HUES64 (cell line): Measurements from ENCODE around the gene TGFBR1.

Source experiments
- H3K27ac ChIP-seq: 2 replicates; pipeline ENCODE4 v1.7.0; 2013; ENCODE audit warnings: low read depth, low read length, inconsistent platforms
- H3K27me3 ChIP-seq: 2 replicates; pipeline ENCODE4 v1.6.1; 2013; ENCODE audit warnings: mild to moderate bottlenecking, low read length; ENCODE audit not compliant: insufficient read depth
- H3K36me3 ChIP-seq: 2 replicates; pipeline ENCODE4 v1.6.1; 2013; ENCODE audit warnings: mild to moderate bottlenecking, low read length; ENCODE audit not compliant: insufficient read depth
- H3K4me1 ChIP-seq: 2 replicates; pipeline ENCODE4 v1.6.1; 2013; ENCODE audit warnings: mild to moderate bottlenecking, low read length, moderate library complexity; ENCODE audit not compliant: insufficient read depth
- H3K4me3 ChIP-seq: 2 replicates; pipeline ENCODE4 v1.5.1; 2013; ENCODE audit warnings: mild to moderate bottlenecking, low read length, moderate library complexity
- H3K9ac ChIP-seq: 2 replicates; pipeline ENCODE4 v1.6.1; 2013; ENCODE audit warnings: mild to moderate bottlenecking, low read depth, low read length
- H3K9me3 ChIP-seq: 2 replicates; pipeline ENCODE4 v1.6.1; 2013; ENCODE audit warnings: low read depth, low read length; ENCODE audit not compliant: insufficient read depth
- WGBS: fragments of 150-250, 120-280 bp; methylation state at CpG from one replicate; pipeline ENCODE4 v1.1.7; 2013; ENCODE audit warnings: missing lambda C conversion rate; 5-methylcytosine and 5-hydroxymethylcytosine counted together

TGFBR1 gene

DNA sequence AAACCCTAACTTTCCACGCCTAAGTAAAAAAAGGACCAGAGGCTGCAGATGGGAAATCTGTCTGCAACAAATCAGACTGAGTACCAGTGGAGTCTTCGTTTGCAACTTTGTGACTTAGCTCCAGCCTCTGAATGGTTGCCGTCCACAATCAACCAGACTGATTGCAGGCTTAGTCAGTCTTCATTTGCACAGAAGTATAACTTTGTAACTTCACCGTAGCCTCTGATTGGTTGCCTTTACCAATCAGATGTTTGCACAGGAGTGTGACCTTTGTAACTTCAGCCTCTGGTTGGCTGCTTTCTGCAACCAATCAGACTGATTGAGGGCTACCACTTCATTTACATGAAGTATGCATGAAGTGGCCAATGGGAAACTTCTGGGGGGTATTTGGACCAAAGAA is 53.7 kb downstream of the TGFBR1 start:
- Histone ChIP-seq H3K36me3 (no peaks in the 10 kb centered on the region), H3K27ac (no peak overlapping the region), H3K9me3 (no peaks in the 10 kb centered on the region), H3K4me1 (no peaks in the 10 kb centered on the region), H3K9ac (no peak overlapping the region), H3K4me3 (no peak overlapping the region), H3K27me3 (no peaks in the 10 kb centered on the region)
- WGBS = 92% methylated on average over 4 of the region's 4 CpGs

DNA sequence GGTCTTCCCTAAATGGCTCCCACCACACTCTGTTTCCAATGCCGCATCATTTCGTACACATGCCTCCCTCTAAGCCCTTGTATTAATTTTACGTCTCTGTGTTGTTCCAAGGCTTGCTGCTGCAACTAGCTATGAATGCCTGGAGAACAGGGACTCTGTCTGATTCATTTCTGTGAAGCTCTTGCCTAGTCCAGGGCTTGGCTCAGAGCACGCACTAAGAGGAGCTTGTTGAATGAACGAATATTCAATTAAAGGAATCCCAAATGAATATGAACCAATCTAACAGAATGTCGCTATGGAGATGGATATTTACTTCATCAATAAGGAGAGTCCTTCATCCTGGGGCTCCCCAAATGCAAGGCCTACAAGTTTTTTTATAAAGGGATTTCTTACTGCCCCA is 55.3 kb downstream of the TGFBR1 start:
- H3K27me3 ChIP-seq = no peaks in the 10 kb centered on the region
- 95% methylated on average over 6 of the region's 6 CpGs for WGBS
- no peaks in the 10 kb centered on the region for H3K4me1 ChIP-seq
- no peaks in the 10 kb centered on the region for H3K9me3 ChIP-seq
- H3K9ac ChIP-seq = no peak overlapping the region
- no peaks in the 10 kb centered on the region for H3K36me3 ChIP-seq
- H3K4me3 ChIP-seq = no peak overlapping the region
- no peak overlapping the region for H3K27ac ChIP-seq

DNA sequence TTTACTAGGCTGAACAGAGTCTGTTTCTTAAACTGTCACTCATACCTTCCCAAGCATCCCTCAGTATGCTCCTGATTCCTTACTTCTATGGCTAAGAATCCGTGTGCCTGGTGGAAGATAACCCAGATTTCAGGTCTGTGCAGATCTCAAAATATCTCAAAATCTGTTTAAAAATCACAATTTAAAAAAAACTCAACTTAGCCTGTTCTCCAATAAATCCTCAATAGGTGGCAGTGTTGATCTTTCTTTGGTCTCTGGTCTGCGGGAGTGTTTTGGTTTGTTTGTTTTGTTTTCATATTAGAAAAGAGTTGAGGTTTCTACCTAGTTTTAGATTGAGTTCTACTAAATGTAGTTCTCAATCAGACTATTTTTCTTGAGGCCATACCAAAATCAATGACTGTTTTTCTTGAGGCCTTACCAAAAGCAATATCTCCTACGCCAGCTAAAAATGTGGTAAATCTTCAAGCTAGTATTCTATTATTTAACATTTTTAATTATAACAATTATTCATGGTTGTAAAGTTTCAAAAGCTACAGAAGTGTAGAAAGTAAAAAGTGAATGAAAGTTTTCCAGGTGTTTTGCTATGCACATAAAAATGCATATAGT is 57.9 kb downstream of the TGFBR1 start:
- Histone ChIP-seq H3K9ac (no peak overlapping the region), H3K4me3 (no peak overlapping the region)
- WGBS = 1% methylated on average over 2 of the region's 3 CpGs

DNA sequence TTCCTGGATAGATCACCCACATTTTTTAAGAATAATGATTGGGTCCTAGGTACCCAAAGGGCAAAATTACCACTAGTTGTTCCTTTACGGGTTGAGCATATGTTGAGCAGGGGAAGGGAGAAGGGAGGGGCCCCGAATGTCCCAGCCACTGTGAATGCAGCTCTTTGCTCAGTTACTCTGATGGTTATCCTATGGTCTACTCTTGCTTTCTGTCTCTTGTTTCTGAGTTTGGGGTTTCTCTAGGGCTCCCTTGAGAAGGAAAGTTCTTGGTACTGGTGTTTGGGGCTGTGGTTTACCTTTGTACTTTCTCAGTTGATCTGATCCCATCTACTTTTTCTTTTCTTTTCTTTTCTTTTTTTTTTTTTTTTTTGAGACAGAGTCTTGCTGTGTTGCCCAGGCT is 61.2 kb downstream of the TGFBR1 start:
- no peaks in the 10 kb centered on the region for H3K36me3 ChIP-seq
- H3K4me1 ChIP-seq = peaks cover 28% of the 10 kb centered on the region
- H3K9me3 ChIP-seq = no peaks in the 10 kb centered on the region
- no peaks in the 10 kb centered on the region for H3K27me3 ChIP-seq
- 96% methylated on average over 2 of the region's 2 CpGs for WGBS
- H3K27ac ChIP-seq = no peak overlapping the region
- no peak overlapping the region for H3K4me3 ChIP-seq
- no peak overlapping the region for H3K9ac ChIP-seq

More for the DNA sequence above, 57.9 kb downstream of the TGFBR1 start:
- Histone ChIP-seq H3K36me3 (no peaks in the 10 kb centered on the region), H3K9me3 (no peaks in the 10 kb centered on the region), H3K27ac (no peak overlapping the region), H3K4me1 (no peaks in the 10 kb centered on the region), H3K27me3 (no peaks in the 10 kb centered on the region)

DNA sequence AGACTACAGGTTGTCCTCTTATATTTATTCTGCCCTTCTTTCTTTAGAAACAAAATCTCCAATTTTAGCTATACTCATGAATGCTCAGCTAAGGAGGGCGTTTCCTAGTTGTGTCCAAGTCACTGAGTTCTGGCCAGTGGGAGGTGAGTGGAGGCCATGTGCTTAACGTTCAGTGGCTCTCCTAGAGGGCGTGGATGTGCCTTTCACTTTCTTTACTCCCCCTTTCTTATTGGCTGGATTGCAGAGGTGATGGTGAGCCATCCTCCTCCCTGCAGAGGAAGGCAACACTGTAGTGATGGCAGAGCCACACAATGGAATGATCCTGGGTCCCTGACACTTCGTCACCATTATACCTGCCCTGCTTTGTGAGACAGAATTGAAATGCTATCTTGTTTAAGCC is 62.2 kb downstream of the TGFBR1 start:
- H3K9ac ChIP-seq = no peak overlapping the region
- WGBS = 75% methylated on average over 3 of the region's 4 CpGs
- no peaks in the 10 kb centered on the region for H3K27me3 ChIP-seq
- peaks cover 28% of the 10 kb centered on the region for H3K4me1 ChIP-seq
- H3K4me3 ChIP-seq = no peak overlapping the region
- H3K9me3 ChIP-seq = no peaks in the 10 kb centered on the region
- no peak overlapping the region for H3K27ac ChIP-seq
- H3K36me3 ChIP-seq = no peaks in the 10 kb centered on the region

DNA sequence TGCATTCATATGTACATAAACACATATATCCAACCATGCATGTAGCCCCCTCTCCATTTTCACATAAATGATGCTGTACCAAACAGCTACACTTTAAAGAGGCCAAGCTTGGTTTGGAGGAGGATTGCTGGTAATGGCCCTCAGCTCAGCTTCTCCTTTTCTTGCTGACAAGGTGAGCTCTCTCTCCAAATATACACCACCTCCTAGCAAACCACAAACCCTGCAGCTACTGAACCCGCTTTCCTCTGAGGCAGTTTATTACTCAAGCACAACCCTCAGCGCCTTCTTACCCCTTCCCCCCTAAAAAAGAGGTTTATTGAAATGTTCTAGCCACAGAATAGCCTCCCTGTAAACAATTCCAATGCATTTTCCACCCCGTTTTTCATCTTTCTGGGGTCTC is 62.8 kb downstream of the TGFBR1 start:
- H3K9me3 ChIP-seq = no peaks in the 10 kb centered on the region
- no peak overlapping the region for H3K27ac ChIP-seq
- H3K36me3 ChIP-seq = no peaks in the 10 kb centered on the region
- no peak overlapping the region for H3K4me3 ChIP-seq
- no peak overlapping the region for H3K9ac ChIP-seq
- peaks cover 28% of the 10 kb centered on the region for H3K4me1 ChIP-seq
- H3K27me3 ChIP-seq = no peaks in the 10 kb centered on the region
- 87% methylated on average over 3 of the region's 3 CpGs for WGBS

DNA sequence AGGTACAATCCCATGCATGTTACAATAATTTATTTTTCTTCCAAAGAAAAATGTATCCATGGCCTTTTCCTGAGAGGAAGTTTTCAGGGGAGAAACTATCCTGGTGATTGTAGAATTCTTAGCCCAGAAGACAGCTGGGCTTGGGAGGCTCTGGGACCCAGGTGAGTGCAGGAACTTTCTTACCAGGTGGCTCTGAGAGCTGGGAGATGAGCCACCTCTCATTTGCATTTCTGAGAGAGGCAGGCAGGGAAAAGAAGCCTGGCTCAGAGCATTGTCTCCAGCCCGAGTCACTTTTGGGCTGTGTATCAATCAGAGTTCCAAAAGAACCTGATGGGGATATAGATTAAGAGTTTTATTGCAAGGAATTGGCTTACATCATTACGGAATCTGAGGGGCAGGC is 64.2 kb downstream of the TGFBR1 start:
- Histone ChIP-seq H3K9ac (no peak overlapping the region), H3K9me3 (no peaks in the 10 kb centered on the region), H3K27me3 (no peaks in the 10 kb centered on the region), H3K27ac (no peak overlapping the region; the same call in 1 of the 2 replicates), H3K4me3 (no peak overlapping the region), H3K36me3 (no peaks in the 10 kb centered on the region), H3K4me1 (peaks cover 35% of the 10 kb centered on the region)
- WGBS = 26% methylated on average over 2 of the region's 2 CpGs

DNA sequence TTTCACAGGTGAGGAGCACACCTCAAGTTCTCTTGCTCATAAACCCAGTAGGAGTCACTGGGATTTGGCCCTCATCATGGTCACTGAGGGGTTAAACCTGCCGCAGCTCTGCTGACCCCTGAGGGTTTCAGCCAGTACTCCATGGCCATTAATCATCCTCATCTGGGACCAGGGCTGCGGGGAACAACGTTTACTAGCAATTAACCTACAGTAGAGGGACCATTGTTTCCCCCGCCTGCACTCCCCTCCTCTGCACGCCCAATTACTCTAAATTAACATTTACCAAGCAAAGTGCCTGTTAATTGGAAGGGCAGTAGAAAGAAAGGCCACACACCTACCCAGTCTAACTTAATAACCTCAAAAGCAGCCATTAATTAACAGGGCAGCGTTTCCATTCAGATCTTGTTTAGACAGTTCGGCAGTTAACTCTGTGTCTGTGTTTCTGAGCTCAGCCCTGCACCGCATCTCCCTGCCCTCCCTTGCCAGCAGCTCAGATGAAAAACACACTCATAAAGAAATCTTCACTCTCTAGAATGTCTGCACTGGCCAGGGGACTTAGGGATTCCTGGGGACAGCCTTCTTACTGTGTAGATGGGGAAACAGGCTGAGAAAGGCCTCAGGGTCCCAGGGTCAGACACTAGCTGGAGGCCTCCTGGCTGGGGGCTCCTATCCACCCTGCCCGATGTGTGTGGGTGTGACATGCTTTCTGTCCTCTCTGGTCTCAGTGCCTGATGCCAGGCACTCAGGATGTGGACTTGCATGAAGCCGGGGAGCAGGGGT is 65.3 kb downstream of the TGFBR1 start:
- Histone ChIP-seq H3K9me3 (no peaks in the 10 kb centered on the region), H3K4me1 (peaks cover 36% of the 10 kb centered on the region), H3K9ac (no peak overlapping the region), H3K36me3 (no peaks in the 10 kb centered on the region), H3K27ac (peak overlapping the region; percentile 19; the same call in 1 of the 2 replicates), H3K4me3 (peak overlapping the region; percentile 28; the same call in 1 of the 2 replicates), H3K27me3 (no peaks in the 10 kb centered on the region)
- whole genome bisulfite sequencing = 24% methylated on average over 10 of the region's 10 CpGs

DNA sequence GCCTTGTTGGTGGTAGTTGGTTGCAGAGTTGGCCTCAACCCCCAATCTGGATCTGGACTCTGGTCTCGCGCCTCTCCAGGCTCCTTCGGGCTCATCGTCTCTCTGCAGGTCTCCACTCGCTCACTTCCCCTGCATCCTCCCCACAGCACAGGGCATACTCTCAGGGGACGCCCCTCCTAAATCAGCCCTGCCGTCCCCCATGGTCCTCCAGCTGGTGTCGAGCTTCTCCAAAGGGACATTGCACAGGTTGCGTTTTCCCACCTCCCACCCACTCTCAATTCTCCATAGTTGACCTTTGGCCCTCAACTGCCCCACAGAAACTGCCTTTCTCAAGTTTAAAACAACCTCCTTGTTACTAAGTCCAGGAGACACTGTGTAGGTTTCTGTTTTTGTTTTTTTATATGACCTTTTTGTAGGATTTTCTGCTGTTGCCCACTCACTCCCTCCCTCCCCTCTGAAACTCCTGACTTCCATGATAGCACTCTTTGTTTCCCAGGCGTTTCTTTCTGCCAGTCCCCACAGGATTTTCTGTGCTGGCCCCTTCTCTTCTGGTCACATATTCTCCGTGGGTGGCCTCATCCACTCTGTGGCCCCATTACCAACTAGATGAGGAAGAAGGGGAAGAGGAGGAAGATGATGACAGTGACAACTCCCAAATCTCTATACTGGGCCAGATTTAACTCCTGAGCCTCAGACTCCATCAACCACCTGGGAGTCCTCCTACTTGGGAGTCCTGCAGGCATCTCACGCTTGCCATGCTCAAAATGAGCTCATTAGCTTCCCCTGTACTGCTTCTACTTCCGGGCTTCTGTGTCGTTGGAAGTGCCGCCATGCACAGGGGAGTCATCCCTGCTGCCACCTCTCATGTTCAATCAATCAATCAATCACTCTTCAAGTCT is 66.6 kb downstream of the TGFBR1 start:
- no peaks in the 10 kb centered on the region for H3K27me3 ChIP-seq
- H3K9me3 ChIP-seq = no peaks in the 10 kb centered on the region
- H3K27ac ChIP-seq = no peak overlapping the region
- no peak overlapping the region for H3K4me3 ChIP-seq
- H3K4me1 ChIP-seq = peaks cover 41% of the 10 kb centered on the region
- H3K36me3 ChIP-seq = no peaks in the 10 kb centered on the region
- H3K9ac ChIP-seq = no peak overlapping the region
- 87% methylated on average over 14 of the region's 15 CpGs for WGBS

DNA sequence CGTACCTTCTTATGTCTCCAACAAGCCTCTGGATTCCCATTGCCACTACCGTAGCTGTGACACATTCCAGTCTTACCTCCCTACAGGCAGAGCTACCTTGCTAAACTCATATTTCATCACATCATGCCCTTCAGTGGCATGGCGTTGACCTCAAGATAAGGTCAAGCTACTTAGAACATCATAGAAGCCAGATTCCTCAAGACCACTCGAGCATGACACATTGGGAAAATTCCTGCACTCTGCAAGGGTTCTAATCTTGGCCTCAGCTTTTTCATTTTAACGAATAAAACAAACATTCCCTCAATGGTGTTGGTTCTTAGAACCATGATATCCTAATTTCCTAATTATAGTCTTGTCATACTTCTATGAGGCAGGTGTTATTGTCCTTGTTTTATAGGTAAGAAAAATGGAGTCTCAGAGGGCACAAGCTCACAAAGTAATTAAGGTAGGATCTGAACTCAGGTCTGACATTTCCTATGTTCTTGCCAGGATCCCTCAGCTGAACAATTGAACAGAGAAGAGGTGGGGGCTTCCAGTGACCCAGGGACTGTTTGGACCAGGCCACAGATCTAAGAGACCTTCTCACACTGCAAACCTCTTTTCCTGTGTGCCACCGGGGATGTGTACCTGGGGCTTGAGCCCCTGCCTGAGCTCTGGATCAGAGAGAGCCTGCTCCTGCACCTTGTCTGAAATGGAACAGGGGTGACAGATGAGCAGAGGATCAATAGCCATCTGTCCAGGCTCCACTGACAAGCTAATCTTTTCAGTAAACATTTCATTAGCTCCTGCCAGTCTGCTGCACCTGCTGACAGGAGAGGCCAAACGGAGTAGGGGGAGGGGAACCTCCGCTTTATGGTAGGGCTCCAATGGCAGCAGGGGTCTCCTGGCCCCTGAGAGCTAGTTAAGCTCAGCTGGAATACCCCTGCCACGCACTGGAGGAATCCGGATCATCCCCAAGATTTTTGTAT is 67.5 kb downstream of the TGFBR1 start:
- Histone ChIP-seq H3K27ac (no peak overlapping the region), H3K9ac (no peak overlapping the region), H3K36me3 (no peaks in the 10 kb centered on the region), H3K9me3 (no peaks in the 10 kb centered on the region), H3K4me1 (peaks cover 46% of the 10 kb centered on the region), H3K4me3 (no peak overlapping the region), H3K27me3 (no peaks in the 10 kb centered on the region)
- WGBS = 65% methylated on average over 10 of the region's 10 CpGs
